CD14-positive monocyte (primary cell): Measurements from ENCODE around the gene TEFM. TPM values are rescaled to one million over a fixed set of nuclear protein-coding genes. Genes with fewer than 3 reads are reported as not detected.

ENCODE experiments used
- DNase-seq, 3 donors: peaks; one replicate each; pipeline ENCODE4 v3.0.0-alpha.2; 2011 to 2022
- H2AFZ ChIP-seq: 2 replicates; pipeline ENCODE4 v1.6.0; 2012; ENCODE audit warnings: mild to moderate bottlenecking, low read depth, low read length, inconsistent platforms; ENCODE audit not compliant: insufficient read depth, poor library complexity, severe bottlenecking
- H3K27ac ChIP-seq, 2 donors: 1 replicate in 1 of 2; 2 replicates in 1 of 2; pipeline ENCODE4 v1.5.1; 2012 to 2013; ENCODE audit warnings: low read length in 2 of 2, control low read depth in 1 of 2, inconsistent platforms in 1 of 2, low read depth in 1 of 2, mild to moderate bottlenecking in 1 of 2
- H3K27me3 ChIP-seq, 2 donors: one replicate each; pipeline versions ENCODE4 v1.6.0 to v1.6.1; 2011 to 2013; ENCODE audit warnings: low read length in 2 of 2; ENCODE audit not compliant: control insufficient read depth in 2 of 2, insufficient read depth in 2 of 2
- H3K36me3 ChIP-seq, 2 donors: replicated peaks in 1 of 2; 1 replicate in 1 of 2; 2 replicates in 1 of 2; pipeline versions ENCODE4 v1.5.1 to v1.6.1; 2012 to 2013; ENCODE audit warnings: low read length in 2 of 2, control low read depth in 1 of 2, inconsistent platforms in 1 of 2, mild to moderate bottlenecking in 1 of 2; ENCODE audit not compliant: insufficient read depth in 2 of 2, control insufficient read depth in 1 of 2
- H3K4me1 ChIP-seq, 2 donors: 1 replicate in 1 of 2; 2 replicates in 1 of 2; pipeline versions ENCODE4 v1.5.1 to v1.6.1; 2012 to 2013; ENCODE audit warnings: low read length in 2 of 2, control low read depth in 1 of 2, inconsistent platforms in 1 of 2, mild to moderate bottlenecking in 1 of 2, moderate library complexity in 1 of 2; ENCODE audit not compliant: insufficient read depth in 2 of 2, control insufficient read depth in 1 of 2
- H3K4me2 ChIP-seq: replicated peaks from 2 replicates; pipeline ENCODE3; 2012; ENCODE audit warnings: low read length, moderate library complexity, mild to moderate bottlenecking; ENCODE audit not compliant: poor library complexity, severe bottlenecking; ENCODE audit errors: extremely low read depth
- H3K4me3 ChIP-seq, 3 experiments: fragments of 200-600 bp in 1 of 3; sonication (generic) in 1 of 3; replicated peaks in 1 of 3; 1 replicate in 2 of 3; 2 replicates in 1 of 3; pipeline ENCODE4 v1.5.1; 2011 to 2013; ENCODE audit warnings: low read length in 3 of 3, mild to moderate bottlenecking in 3 of 3, control low read depth in 2 of 3, low read depth in 2 of 3, inconsistent platforms in 1 of 3, moderate library complexity in 1 of 3
- H3K79me2 ChIP-seq: 2 replicates; pipeline ENCODE4 v1.6.0; 2012; ENCODE audit warnings: mild to moderate bottlenecking, control low read depth, inconsistent platforms, low read length, moderate library complexity; ENCODE audit not compliant: insufficient read depth
- H3K9ac ChIP-seq: 2 replicates; pipeline ENCODE4 v1.6.0; 2017; ENCODE audit warnings: low read length, mild to moderate bottlenecking; ENCODE audit not compliant: insufficient read depth, poor library complexity, severe bottlenecking
- H3K9me3 ChIP-seq, 2 donors: replicated peaks in 1 of 2; 1 replicate in 1 of 2; 2 replicates in 1 of 2; pipeline versions ENCODE4 v1.5.1 to v1.6.1; 2012 to 2013; ENCODE audit warnings: low read length in 2 of 2, control low read depth in 1 of 2; ENCODE audit not compliant: control insufficient read depth in 1 of 2, insufficient read depth in 1 of 2
- H4K20me1 ChIP-seq: 2 replicates; pipeline ENCODE4 v1.6.0; 2012; ENCODE audit warnings: mild to moderate bottlenecking, low read length, control low read depth, moderate library complexity; ENCODE audit not compliant: insufficient read depth
- H3K27ac Mint-ChIP-seq, 7 donors: one replicate each; pipeline ENCODE4 v1.8.0; 2020; ENCODE audit warnings: mild to moderate bottlenecking in 7 of 7, mixed read lengths in 7 of 7, moderate library complexity in 6 of 7, inconsistent platforms in 2 of 7
- H3K27me3 Mint-ChIP-seq, 3 donors: one replicate each; pipeline ENCODE4 v1.8.0; 2021 to 2022; ENCODE audit warnings: low read depth in 3 of 3, mild to moderate bottlenecking in 3 of 3, mixed read lengths in 3 of 3, moderate library complexity in 3 of 3, inconsistent platforms in 1 of 3
- H3K36me3 Mint-ChIP-seq, 2 donors: one replicate each; pipeline ENCODE4 v1.8.0; 2020; ENCODE audit warnings: mixed read lengths in 2 of 2, inconsistent platforms in 1 of 2, mild to moderate bottlenecking in 1 of 2
- H3K4me1 Mint-ChIP-seq: one replicate; pipeline ENCODE4 v1.8.0; 2020; ENCODE audit warnings: mild to moderate bottlenecking, mixed read lengths
- H3K4me3 Mint-ChIP-seq, 2 donors: one replicate each; pipeline ENCODE4 v1.8.0; 2020; ENCODE audit warnings: mild to moderate bottlenecking in 2 of 2, mixed read lengths in 2 of 2, moderate library complexity in 1 of 2
- H3K9me3 Mint-ChIP-seq, 7 donors: one replicate each; pipeline ENCODE4 v1.8.0; 2020 to 2022; ENCODE audit warnings: mixed read lengths in 7 of 7, mild to moderate bottlenecking in 6 of 7, moderate library complexity in 6 of 7, inconsistent platforms in 2 of 7
- CTCF ChIP-seq: fragments of 200-600 bp; IDR thresholded peaks from one replicate; pipeline ENCODE4 v1.8.0; 2022; ENCODE audit warnings: antibody characterized with exemption, mild to moderate bottlenecking
- WGBS: methylation state at CpG from one replicate; pipeline ENCODE4 v1.1.5; 2013; ENCODE audit warnings: missing lambda C conversion rate; ENCODE audit not compliant: insufficient coverage; 5-methylcytosine and 5-hydroxymethylcytosine counted together
- intact Hi-C, 2 donors: fragments of 100-400 bp; cut with micrococcal nuclease; formaldehyde crosslinking; loops; one replicate each; pipeline versions ENCODE4 v1.15.0 to v1.15.1; 2023
- polyA plus RNA-seq, 3 donors: library from polyadenylated mRNA; depleted of rRNA in 1 of 3; unstranded in 2 of 3; stranded (reverse) in 1 of 3; fragments of 300-500 nt in 2 of 3; fragments of >200 nt in 1 of 3; fragmentation: Illumina TruSeq in 2 of 3; gene quantifications; 1 replicate in 2 of 3; 2 replicates in 1 of 3; pipeline ENCODE4 v1.2.3, GENCODE V29; 2012 to 2021

The TEFM gene
- polyA plus RNA-seq, 3 donors, result 6.5 to 14.6 (median 10.0) TPM

- no peaks in the 10 kb centered on the region for H3K9me3 ChIP-seq
- H3K4me3 Mint-ChIP-seq, result no peak overlapping the region
- H2AFZ ChIP-seq, result no peak overlapping the region
- H3K4me1 ChIP-seq, result peaks cover 10 to 14% of the 10 kb centered on the region in 2 donors
- H3K9me3 Mint-ChIP-seq, result no peaks in the 10 kb centered on the region
- no peak overlapping the region for H3K4me2 ChIP-seq
- peaks cover 1 to 3% (median 2%) of the 10 kb centered on the region in 3 donors for H3K27me3 Mint-ChIP-seq
- H3K27ac ChIP-seq, result no peak overlapping the region
- no peak for TF ChIP-seq CTCF
- H3K4me1 Mint-ChIP-seq, result peaks cover 21% of the 10 kb centered on the region
- DNase-seq, result no peak
- peak overlapping the region in 1 of 7 donors; percentile 38 for H3K27ac Mint-ChIP-seq
- no peak overlapping the region for H3K9ac ChIP-seq
- no peaks in the 10 kb centered on the region for H3K79me2 ChIP-seq
- no peak overlapping the region for H3K4me3 ChIP-seq
- peaks cover 76 to 95% of the 10 kb centered on the region in 2 donors for H3K36me3 Mint-ChIP-seq
- no peaks in the 10 kb centered on the region for H3K27me3 ChIP-seq
- H3K36me3 ChIP-seq, result peaks cover 69 to 90% of the 10 kb centered on the region in 2 donors
- WGBS, result 94% methylated on average over 7 of the region's 8 CpGs
- H4K20me1 ChIP-seq, result peaks cover 30% of the 10 kb centered on the region
- intact Hi-C loops, result loop anchor here in 1 of 2 donors (10.0 kb wide), 1 partner anchor 46 kb away; the partner anchor contains the start of gene RNF135
Observed at GRCh38 chr17:30929081-30929633, 23.1 kb upstream of the TEFM start.

DNA sequence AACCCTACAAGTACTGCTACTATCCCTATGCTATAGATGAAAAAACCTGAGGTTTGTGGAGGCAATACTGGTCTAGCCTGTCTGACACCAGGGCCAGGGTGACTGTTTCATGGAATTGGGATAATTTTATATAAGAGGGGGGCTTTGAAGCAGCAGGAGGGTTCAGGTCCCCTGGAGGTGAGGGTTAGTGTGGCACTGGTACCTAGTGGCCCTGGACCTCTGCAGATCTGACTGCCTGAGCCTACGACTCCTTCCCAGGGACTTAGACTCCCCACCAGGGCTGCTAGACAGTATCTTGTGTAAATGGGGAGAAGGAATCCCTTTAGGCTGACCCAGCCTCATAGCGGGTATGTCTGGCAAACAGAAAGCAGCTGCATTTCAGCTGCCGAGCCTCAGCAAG, 22.5 kb upstream of the TEFM start:
- DNase-seq, result no peak
- no peak for TF ChIP-seq CTCF
- H3K79me2 ChIP-seq, result no peaks in the 10 kb centered on the region
- intact Hi-C loops, result loop anchor here in 1 of 2 donors (10.0 kb wide), 1 partner anchor 46 kb away; the partner anchor contains the start of gene RNF135
- peaks cover 3% of the 10 kb centered on the region in 3 donors for H3K27me3 Mint-ChIP-seq
- H3K9ac ChIP-seq, result no peak overlapping the region
- no peak overlapping the region for H3K4me3 ChIP-seq
- H3K27ac Mint-ChIP-seq, result no peak overlapping the region
- peaks cover 35% of the 10 kb centered on the region for H4K20me1 ChIP-seq
- WGBS, result 100% methylated on average over 1 of the region's 3 CpGs
- H3K4me1 Mint-ChIP-seq, result peaks cover 20% of the 10 kb centered on the region
- peaks cover 73 to 95% of the 10 kb centered on the region in 2 donors for H3K36me3 Mint-ChIP-seq
- H3K36me3 ChIP-seq, result peaks cover 66 to 90% of the 10 kb centered on the region in 2 donors
- H2AFZ ChIP-seq, result no peak overlapping the region
- H3K27ac ChIP-seq, result no peak overlapping the region
- no peak overlapping the region for H3K4me3 Mint-ChIP-seq
- no peak overlapping the region for H3K4me2 ChIP-seq
- H3K9me3 ChIP-seq, result no peaks in the 10 kb centered on the region
- H3K4me1 ChIP-seq, result peaks cover 10 to 20% of the 10 kb centered on the region in 2 donors
- no peaks in the 10 kb centered on the region for H3K9me3 Mint-ChIP-seq
- no peaks in the 10 kb centered on the region for H3K27me3 ChIP-seq
